Panc1 (cell line): ENCODE measurements around the gene TFB1M. TPM values are rescaled to one million over a fixed set of nuclear protein-coding genes. Genes with fewer than 3 reads are reported as not detected.
"Not testable (repeated sequence)": the region's sequence is repeated elsewhere in the genome, so short reads cannot be mapped to it uniquely, and the experiment has no call there.

Experiments used
- ATAC-seq: fragments of 200-7000 bp; cut with Tn5 transposase; 2 replicates; pipeline ENCODE4 v1.9.1; 2020; ENCODE audit warnings: mild to moderate bottlenecking, moderate library complexity
- BruUV-seq: library from RNA; stranded (reverse); fragments of 400-500 nt; replicated peaks from 2 replicates; lab custom pipeline; 2021; lab: Mats Ljungman, UMichigan
- CTCF ChIA-PET: fragments of 300-600 bp; sonication (Branson Sonifier 250); formaldehyde crosslinking; loops from one replicate; lab custom pipeline; 2022; ENCODE audit warnings: antibody characterized with exemption; lab: Charles Lee
- POLR2A ChIA-PET: fragments of 300-600 bp; sonication (Branson Sonifier 250); formaldehyde crosslinking; loops from one replicate; lab custom pipeline; 2022; ENCODE audit warnings: antibody characterized with exemption; lab: Charles Lee
- DNase-seq: peaks from one replicate; pipeline ENCODE4 v3.0.0-alpha.2; 2010; ENCODE audit warnings: low read depth, low spot score
- H3K27ac ChIP-seq: 2 replicates; pipeline ENCODE4 v1.5.1; 2011; ENCODE audit warnings: mild to moderate bottlenecking, low read length, inconsistent platforms
- H3K27me3 ChIP-seq: fragments of 200-500 bp; sonication (Bioruptor generic); 2 replicates; pipeline ENCODE4 v1.6.0; 2014; ENCODE audit warnings: low read length, inconsistent platforms; ENCODE audit not compliant: control insufficient read depth, insufficient read depth
- H3K36me3 ChIP-seq: fragments of 200-500 bp; sonication (Bioruptor generic); 2 replicates; pipeline ENCODE4 v1.5.1; 2014; ENCODE audit warnings: inconsistent platforms, mild to moderate bottlenecking, low read length, moderate library complexity; ENCODE audit not compliant: control insufficient read depth, insufficient read depth
- H3K4me1 ChIP-seq: 2 replicates; pipeline ENCODE4 v1.5.1; 2011; ENCODE audit warnings: inconsistent platforms, mild to moderate bottlenecking, low read length, moderate library complexity; ENCODE audit not compliant: control insufficient read depth, insufficient read depth
- H3K4me3 ChIP-seq, 2 experiments: 2 replicates each; pipeline ENCODE4 v1.5.1; 2011 to 2012; ENCODE audit warnings: low read depth in 2 of 2, low read length in 2 of 2, mild to moderate bottlenecking in 2 of 2, inconsistent platforms in 1 of 2, moderate library complexity in 1 of 2
- H3K9me3 ChIP-seq: fragments of 200-500 bp; sonication (Bioruptor generic); 2 replicates; pipeline ENCODE4 v1.5.1; 2014; ENCODE audit warnings: low read depth, mild to moderate bottlenecking, inconsistent platforms, low read length, moderate library complexity; ENCODE audit not compliant: control insufficient read depth, insufficient read depth
- CTCF ChIP-seq: fragments of 450-650 bp; IDR thresholded peaks from 2 replicates; pipeline ENCODE4 v1.5.1; 2017; ENCODE audit warnings: mild to moderate bottlenecking
- POLR2AphosphoS5 ChIP-seq: IDR thresholded peaks from 2 replicates; pipeline ENCODE4 v1.6.1; 2012; ENCODE audit warnings: mild to moderate bottlenecking, low read depth, low read length, moderate library complexity
- REST ChIP-seq, 2 experiments: IDR thresholded peaks; 2 replicates each; pipeline ENCODE4 v1.6.1; 2011 to 2012; ENCODE audit warnings: low read depth in 2 of 2, control low read depth in 1 of 2, low read length in 1 of 2, mild to moderate bottlenecking in 1 of 2, moderate library complexity in 1 of 2; ENCODE audit not compliant: insufficient read depth in 1 of 2
- SIN3A ChIP-seq: IDR thresholded peaks from 2 replicates; pipeline ENCODE4 v1.6.1; 2012; ENCODE audit warnings: low read depth, mild to moderate bottlenecking, low read length, moderate library complexity, borderline replicate concordance; ENCODE audit not compliant: insufficient read depth
- TCF7L2 ChIP-seq: IDR thresholded peaks from 2 replicates; pipeline ENCODE4 v1.6.1; 2011; ENCODE audit warnings: mild to moderate bottlenecking, low read depth, low read length, inconsistent platforms
- in situ Hi-C: cut with HindIII; loops from 2 replicates; pipeline ENCODE4 v1.10.0; 2016; ENCODE audit warnings: low sequenced_read_pairs, low pct_unique_long_range_greater_than_20kb
- intact Hi-C: fragments of 100-400 bp; cut with micrococcal nuclease; formaldehyde crosslinking; loops from one replicate; pipeline ENCODE4 v1.10.0; 2022; ENCODE audit not compliant: unreplicated experiment
- total RNA-seq: library from RNA; stranded (reverse); gene quantifications from one replicate; pipeline ENCODE4 v1.2.1, GENCODE V29; 2021; ENCODE audit not compliant: unreplicated experiment

TFB1M gene
- total RNA-seq, 1 experiment from 2014 or later, result 32.0 TPM

- Histone ChIP-seq H3K9me3 (peaks cover 3% of the 10 kb centered on the region; the same call in 1 of the 2 replicates), H3K4me3 (no peak overlapping the region), H3K27ac (no peak overlapping the region), H3K27me3 (no peaks in the 10 kb centered on the region), H3K4me1 (no peaks in the 10 kb centered on the region), H3K36me3 (no peaks in the 10 kb centered on the region)
- TF ChIP-seq POLR2AphosphoS5 (no peak), REST (IDR thresholded peaks at IDR 0.05; ENCODE audit: insufficient read depth in 1 of 2, low read depth in 2 of 2, low read length in 1 of 2) (no peak), TCF7L2 (no peak), SIN3A (no peak), CTCF (no peak)
- ATAC-seq, result no peak
- in situ Hi-C loops, result no loop called here
- no peak for DNase-seq
- BruUV-seq, result no TSS peak
- ChIA-PET CTCF (no interaction called here), POLR2A (no interaction called here)
- intact Hi-C loops, result no loop called here
These were observed 27.0 kb upstream of the TFB1M start for GRCh38 chr6:155341130-155341828.

- no peaks in the 10 kb centered on the region for H3K27me3 ChIP-seq
- CTCF ChIA-PET, result no interaction called here
- POLR2A ChIA-PET, result no interaction called here
- ATAC-seq, result no peak
- H3K27ac ChIP-seq, result no peak overlapping the region
- H3K36me3 ChIP-seq, result no peaks in the 10 kb centered on the region
- in situ Hi-C loops, result no loop called here
- no peaks in the 10 kb centered on the region for H3K4me1 ChIP-seq
- DNase-seq, result no peak
- intact Hi-C loops, result no loop called here
- H3K9me3 ChIP-seq, result peaks cover 3% of the 10 kb centered on the region; the same call in 1 of the 2 replicates
- no peak overlapping the region for H3K4me3 ChIP-seq
- no TSS peak for BruUV-seq
- TF ChIP-seq CTCF (peak; percentile 13; the same call in 1 of the 2 replicates), TCF7L2 (no peak)
These were observed 26.3 kb upstream of the TFB1M start for GRCh38 chr6:155340464-155341129.

GRCh38 chr6:155339929-155340328 lies 25.6 kb upstream of the TFB1M start:
- intact Hi-C loops, H3K27ac ChIP-seq, BruUV-seq, DNase-seq, H3K4me1 ChIP-seq, H3K36me3 ChIP-seq, POLR2A ChIA-PET, H3K4me3 ChIP-seq, CTCF ChIA-PET, H3K27me3 ChIP-seq, ATAC-seq, in situ Hi-C loops, H3K9me3 ChIP-seq: not testable (repeated sequence)

- intact Hi-C loops, H3K27ac ChIP-seq, DNase-seq, in situ Hi-C loops, H3K36me3 ChIP-seq, H3K9me3 ChIP-seq, BruUV-seq, H3K4me3 ChIP-seq, H3K27me3 ChIP-seq, H3K4me1 ChIP-seq, CTCF ChIA-PET, POLR2A ChIA-PET, ATAC-seq: not testable (repeated sequence)
These were observed 24.0 kb upstream of the TFB1M start for GRCh38 chr6:155338237-155338636.
